CD4-positive, alpha-beta T cell treated with Interleukin-12 subunit alpha and Interleukin-12 subunit beta, for 1 hour (primary cell): Measurements from ENCODE around the gene DACH2.
"Not testable (repeated sequence)": the region's sequence is repeated elsewhere in the genome, so short reads cannot be mapped to it uniquely, and the experiment has no call there.

Experiments used
- DNase-seq: peaks from one replicate; pipeline ENCODE4 v3.0.0-alpha.2; 2020

Gene DACH2

DNA sequence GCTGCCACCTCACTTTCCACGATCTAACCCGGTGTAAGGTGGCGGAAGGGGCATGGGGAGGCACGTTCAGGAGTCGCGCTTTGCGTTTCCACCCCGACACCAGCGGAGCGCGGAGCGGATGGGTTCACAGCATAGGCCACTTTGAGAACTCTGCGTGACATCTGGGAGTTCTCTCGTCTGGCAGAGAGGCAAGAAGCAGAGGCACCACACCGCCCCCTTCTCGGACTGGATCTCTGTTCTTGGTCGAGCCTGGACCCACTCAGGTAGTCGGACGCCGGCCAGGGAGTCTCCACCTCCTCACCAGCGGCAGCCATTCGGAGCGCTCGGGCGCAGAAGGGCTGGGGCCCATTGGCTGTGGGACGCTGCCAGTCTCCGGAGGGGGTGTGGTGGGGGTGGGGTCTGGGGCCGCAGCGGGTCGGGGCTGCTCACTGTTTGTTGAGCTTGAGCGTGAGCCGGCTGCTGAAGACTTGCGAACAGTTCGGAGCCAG is at the start of gene DACH2:
TSS of gene DACH2 (plus strand) at position 428 of the 488 bp plus-strand sequence.
- peak; percentile 44 for DNase-seq

DNA sequence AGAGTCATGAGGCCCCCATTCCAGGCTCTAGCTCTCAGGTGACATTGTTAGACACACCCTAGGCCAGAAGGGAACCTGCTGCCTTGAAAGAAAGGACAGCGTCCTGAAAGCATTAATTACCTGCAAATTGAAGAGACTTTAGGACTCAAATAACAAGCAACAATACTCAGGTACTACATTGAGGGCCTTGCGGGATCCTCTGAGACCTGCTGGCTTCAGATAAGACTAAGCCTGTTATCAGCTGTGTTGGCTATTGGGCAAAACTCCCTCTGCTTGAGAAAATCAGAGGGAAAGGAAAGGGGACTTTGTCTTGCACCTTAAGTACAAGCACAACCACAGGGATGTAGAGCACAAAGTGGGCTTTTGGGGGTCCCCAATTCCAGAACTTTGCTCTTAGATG is 45.9 kb upstream of the DACH2 start:
- no peak for DNase-seq

DNA sequence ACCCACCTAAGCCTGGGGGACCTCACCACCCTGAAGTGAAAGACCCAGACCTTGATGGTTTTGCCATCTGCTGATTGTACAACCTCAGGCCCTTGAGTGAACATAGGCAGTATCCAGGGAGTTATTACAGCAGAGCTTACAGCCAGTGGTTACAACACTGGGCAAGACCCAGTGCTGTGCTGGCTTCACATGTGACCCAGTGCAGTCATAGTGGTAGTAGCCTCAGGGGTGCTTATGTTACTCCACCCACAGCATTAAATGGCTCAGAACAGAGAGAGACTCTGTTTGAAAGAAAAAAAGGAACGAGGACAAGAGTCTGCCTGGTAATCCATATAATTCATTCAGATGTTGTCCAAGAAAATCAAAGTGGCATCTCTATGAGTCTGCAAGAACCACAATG is 45.2 kb upstream of the DACH2 start:
- no peak for DNase-seq

DNA sequence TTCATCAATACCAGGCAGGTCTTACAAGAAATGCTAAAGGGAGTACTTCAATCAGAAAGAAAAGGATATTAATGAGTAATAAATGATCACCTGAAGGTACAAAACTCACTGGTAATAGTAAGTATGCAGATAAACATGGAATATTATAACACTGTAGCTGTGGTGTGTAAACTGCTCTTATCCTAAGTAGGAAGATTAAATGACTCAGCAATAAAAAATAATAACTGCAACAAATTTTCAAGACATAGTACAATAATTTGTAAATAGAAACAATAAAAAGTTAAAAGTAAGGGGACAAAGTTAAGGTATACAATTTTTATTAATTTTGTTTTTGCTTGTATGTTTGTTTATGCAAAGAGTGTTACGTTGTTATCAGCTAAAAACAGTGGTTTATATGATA is 43.7 kb upstream of the DACH2 start:
- DNase-seq = no peak

DNA sequence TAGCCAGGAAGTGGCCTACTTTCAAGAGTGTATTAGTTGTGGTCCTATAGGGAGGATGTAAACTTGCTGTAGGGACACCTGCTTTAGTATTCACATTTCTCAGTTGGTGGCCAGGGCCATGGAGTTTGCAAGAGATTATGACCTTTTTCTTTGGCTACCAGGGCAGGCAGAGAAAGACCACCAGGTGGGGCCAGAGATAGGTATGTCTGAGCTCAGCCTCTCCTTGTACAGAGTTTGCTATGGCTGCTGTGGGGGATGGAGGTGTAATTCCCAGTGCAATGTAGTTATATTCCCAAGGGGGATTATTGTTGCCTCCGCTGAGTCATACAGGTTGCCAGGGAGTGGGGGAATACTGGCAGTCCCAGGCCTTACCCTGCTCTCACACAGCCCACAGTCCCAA is 26.3 kb upstream of the DACH2 start:
- DNase-seq = no peak

DNA sequence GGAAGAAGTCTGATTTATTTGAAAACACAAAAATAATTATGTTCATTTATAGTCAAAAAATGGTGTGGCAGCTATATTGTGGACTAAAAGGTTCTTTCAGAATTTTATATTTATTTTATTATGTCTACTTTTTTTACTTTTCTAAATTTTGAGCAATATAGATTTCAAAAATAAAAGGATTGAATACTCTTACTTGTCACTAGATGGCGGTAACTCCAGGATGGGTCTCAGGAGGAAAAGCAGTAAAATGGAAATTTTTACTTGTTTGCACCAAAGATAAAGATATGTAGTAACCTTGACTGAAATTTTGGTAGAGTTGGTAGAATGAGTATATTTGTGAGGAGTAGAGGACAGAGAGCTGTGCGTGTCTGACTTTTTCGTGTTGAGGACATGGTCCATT is 14.5 kb upstream of the DACH2 start:
- peak; percentile 3 for DNase-seq

DNA sequence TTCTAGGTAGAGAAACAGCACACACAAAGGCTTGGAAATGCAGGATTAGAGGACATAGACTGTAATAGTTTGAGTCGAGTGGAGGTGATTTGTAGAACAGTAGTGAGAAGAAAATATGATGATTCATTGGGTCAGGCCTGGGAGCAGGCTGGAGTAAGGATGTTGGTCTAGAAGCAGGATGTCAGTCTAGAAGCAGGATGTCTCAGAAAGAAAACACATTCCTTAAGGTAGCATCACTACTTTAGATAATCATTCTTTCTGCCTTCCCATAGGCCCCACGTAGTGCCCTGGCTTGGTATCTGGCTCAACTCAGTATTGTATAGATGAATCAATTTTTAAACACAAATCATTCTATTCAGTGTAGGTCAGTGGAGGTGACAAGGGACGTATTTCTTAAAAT is 11.2 kb upstream of the DACH2 start:
- DNase-seq = no peak

DNA sequence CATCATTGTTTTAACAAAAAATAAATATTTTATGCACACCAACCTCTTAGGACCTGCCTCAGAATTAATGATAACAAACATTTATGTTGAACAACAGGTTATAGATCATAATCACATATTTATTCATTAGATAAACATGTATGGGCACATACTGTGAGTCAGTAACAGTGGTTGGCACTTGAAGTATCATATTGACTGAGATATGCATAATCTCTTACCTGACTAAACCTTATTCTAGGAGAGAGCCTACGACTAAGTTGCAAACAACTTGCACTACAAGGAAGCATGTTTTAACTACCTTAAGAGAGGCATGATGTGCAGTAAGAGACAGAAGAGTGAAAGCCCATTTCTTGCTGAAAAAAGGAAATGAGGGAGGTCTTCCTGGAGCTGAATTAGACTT is 6.5 kb upstream of the DACH2 start:
- DNase-seq = no peak

DNA sequence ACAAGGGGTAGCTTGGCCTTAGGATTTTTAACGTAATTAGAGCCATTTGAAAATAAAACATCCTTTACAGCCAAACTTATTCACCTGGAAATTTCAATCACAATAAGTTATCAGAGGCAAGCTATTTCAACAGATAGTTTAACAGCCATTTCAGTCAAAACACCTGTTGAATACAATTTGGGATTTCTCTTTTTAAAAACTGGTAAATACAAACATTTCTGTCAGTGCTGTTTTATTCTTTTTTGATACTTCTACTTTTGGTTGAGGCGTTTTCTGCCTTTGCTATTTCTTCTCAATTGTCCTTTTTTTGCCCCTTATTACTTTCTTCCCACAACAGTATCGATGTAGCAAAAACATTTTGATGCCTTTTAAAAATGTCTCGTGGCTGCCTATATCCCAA is 2.1 kb upstream of the DACH2 start:
- DNase-seq = no peak

DNA sequence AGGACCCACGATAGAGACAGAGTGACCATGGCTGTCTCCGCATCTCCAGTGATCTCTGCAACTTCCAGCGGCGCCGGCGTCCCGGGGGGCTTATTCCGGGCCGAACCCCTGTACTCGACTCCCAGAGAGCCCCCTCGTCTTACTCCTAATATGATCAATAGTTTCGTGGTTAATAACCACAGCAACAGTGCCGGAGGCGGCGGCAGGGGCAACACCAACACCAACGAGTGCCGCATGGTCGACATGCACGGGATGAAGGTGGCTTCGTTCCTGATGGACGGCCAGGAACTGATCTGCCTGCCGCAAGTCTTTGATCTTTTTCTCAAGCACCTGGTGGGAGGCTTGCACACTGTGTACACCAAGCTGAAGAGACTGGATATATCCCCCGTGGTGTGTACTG is 343 bp downstream of the DACH2 start:
- DNase-seq = no peak

DNA sequence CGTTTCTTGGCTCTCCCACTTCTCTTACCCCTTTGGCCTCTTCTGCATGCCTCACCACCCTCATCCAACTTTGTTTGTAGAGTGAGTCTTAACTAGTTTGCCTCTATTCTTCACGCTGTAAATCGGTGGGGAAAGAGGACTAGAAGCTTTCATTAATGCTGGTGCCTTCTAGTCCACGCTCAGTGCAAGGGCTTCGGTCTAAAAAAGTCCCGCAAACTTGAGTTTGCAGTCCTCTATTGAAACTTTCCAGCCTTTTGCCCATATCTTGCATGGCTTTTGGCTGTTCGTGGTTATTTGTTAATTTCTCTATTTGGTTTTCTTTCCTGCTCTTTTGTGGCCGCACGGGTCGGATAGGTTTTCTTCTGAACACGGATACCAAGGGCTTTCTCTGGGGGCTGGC is 868 bp downstream of the DACH2 start:
- no peak for DNase-seq

DNA sequence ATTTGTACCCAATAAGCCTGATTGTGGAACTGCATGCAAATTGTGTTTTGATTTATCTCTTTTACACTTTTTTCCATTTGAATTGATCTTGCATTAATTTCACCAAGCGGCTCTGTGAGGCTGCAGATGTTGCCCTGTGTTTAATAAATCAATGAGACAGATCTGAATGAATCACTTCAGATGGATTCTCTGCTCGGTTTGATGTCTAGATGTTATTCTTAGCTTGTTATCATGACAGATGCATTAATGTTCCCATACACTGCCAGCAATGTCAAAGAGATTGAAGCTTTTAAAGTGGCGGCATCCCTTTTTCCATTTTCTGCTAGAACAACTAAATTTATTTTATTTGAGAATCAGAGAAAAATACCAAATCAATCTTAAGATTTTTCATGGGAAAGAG is 6.3 kb downstream of the DACH2 start:
- DNase-seq = no peak

DNA sequence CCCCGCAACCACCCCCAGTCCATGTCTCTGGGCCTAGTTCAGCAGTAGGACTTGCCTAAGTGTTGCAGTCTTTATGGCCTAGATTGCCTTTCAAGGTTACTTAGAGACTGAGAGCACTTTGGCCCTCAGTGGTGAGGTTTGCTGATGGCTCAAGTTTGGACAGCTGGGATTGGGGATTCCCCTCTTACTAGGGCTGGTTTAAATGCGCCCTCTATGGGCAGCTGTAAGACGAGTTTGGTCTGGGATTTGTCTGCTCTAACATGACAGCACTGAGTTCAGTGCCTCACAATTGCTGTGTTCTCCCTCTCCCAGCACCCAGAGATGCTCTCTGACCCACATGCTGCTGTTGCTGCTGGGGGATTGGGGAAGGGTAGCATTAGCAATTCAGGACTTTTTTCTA is 23.1 kb downstream of the DACH2 start:
- DNase-seq = no peak

DNA sequence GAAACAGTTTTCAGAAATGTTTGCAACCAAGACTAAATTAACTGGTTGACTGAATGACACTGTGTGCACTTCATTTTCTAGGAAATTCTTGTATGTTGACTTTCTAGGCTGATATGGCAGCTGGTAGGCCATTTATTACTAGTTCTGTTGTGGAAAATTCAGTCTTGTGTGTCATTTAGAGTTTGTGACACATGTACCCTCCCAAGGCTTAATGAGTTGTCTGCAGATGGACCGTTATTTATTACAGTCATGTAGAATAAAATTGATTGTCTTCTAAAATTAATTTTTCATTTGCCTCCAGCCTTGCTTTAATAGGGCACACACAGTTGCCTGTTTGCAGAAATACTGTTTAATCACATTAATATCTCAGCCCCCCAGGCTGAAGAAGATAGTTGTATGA is 30.7 kb downstream of the DACH2 start:
- no peak for DNase-seq

DNA sequence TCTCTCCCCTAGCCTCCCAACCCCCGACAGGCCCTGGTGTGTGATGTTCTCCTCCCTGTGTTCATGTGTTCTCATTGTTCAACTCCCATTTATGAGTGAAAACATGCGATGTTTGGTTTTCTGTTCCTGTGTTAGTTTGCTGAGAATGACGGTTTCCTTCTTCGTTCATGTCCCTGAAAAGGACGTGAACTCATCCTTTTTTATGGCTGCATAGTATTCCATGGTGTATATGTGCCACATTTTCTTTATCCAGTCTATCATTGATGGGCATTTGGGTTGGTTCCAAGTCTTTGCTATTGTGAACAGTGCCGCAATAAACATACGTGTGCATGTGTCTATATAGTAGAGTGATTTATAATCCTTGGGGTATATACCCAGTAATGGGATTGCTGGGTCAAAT is 33.1 kb downstream of the DACH2 start:
- DNase-seq = not testable (repeated sequence)

DNA sequence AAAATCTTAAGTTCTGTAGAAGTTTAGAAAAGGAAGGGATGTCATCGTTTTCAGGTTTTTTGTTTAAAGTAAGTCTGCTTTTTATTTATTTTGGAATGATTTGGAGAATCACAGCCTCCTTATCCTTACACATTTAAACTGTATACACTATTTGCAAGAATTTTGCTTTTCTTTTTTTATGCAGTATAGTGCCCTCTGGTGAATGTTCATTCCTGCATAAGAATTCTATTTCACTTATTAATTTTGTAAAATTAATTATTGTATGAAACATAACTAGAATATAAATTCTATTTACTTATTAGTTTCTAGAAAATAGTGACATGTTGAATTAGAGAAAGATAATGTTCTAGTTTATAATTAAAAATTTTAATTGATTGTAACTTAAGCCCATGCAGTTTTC is 44.6 kb downstream of the DACH2 start:
- DNase-seq = no peak

DNA sequence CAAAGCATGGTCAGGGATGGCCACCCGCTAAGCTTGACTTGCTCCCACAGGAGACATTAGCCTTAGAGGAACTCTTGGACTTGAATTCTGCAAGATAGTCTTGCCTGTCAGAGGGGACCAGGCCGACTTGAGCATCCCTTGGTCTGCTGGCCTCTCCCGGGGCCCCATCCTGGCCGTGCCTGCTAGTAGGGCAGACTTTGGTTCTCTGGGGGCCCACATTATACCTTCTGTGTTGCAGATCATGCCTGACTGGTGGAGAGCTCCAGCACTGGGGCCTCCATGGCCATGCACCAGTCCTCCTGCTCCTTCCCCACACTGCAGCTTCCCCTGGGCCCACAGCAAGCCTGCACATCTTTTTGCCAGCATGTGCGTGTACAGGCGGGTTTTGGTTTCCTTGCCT is 46.5 kb downstream of the DACH2 start:
- DNase-seq = no peak

DNA sequence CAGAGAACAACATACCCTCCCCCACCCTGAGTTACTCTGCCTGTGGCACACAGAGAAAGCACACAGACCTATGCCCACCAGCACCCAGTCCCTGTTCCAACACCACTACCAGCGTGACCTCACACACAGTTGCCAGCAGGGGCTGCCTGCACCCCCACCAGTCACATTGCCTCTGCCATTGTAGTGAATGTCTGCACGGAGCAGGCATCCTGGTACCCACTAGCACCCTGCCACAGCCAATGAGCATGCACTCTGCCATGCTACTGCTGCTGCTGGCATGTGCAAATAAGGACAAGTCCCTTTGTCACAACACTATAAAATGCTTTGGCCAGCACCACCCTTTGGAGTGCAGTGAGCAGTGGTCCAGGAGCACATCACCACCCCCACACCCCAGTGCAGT is 47.1 kb downstream of the DACH2 start:
- DNase-seq = no peak

DNA sequence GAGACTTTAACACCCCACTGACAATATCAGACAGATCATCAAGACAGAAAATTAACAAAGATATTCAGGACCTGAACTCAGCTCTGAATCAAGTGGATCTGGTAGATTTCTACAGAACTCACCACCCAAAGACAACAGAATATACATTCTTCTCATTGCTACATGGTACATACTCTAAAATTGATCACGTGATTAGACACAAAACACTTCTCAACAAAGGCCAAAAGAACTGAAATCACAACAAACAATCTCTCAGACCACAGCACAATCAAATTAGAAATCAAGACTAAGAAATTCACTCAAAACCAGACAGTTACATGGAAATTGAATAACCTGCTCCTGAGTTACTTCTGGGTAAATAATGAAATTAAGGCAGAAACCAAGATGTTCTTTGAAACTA is 49.6 kb downstream of the DACH2 start:
- DNase-seq = no peak

DNA sequence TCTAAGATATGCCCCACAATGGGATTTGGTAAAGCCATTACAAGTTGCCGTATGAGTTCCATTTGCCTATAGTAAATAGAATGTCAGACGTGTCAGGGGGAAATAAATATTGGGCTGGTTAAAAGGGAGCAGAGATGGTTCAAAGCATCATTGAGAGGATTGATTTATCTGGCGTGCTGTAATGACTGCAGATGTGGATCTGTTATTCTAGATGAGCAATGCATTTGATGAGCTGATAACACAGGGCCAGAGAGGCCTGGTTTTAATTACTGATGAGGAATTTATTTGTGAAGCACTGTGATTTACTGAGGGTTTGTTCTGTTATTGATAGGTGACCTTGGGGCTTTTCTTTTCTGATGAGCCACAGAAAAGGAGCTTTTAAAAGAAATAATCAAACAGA is 62.5 kb downstream of the DACH2 start:
- no peak for DNase-seq

DNA sequence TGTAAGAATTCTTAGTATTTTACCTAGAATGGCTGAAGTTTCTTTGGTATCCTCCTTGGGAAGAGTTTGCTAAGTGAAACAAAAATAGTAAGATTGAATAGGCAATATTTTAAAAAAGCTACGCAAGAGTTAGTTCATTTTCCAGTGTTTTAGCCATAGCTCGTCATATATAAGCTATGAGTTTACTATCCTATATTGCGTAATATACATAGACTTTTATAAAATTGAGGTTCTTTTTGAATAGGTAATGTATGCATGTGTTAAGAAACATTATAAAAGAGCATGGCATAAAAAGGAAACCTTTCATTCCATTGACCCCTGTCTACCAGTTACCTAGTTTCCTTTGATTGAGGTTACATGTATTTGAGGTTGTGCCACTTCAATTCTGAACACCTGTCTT is 67.0 kb downstream of the DACH2 start:
- DNase-seq = no peak

DNA sequence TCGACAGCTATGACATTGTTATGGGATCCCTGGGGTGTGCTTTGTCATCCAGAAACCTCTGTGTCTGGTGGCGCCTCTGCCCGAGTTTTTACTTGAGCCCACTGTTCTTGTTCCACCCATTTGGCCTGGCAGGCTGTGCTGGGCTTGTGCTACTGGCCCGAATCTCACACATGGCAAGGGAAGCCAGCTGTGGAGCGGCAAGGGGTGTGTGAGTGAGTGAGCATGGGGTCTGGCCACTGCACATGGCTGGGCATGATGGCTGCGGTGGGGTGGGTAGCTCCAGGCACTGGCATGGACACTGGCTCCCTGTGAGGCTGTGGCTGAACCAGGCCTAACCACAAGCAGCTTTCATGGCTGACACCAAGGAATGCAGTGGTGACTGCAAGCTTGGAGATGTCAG is 89.2 kb downstream of the DACH2 start:
- DNase-seq = no peak

DNA sequence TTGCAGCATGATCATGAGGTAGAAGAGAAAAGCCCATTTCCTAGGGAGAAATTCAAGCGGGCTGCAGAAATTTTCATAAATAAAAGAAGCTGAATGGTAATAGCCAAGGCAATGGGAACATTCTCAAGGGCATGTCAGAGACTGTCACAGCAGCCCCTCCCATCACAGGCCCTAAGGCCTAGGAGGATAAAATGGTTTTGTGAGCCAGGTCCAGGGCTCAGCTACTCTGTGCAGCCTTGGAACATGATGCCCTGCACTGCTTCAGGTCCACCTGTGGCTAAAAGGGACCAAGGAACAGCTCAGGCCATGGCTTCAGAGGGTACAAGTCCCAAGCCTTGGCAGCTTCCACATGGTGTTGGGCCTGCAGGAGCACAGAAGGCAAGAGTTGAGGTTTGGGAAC is 93.3 kb downstream of the DACH2 start:
- DNase-seq = no peak

DNA sequence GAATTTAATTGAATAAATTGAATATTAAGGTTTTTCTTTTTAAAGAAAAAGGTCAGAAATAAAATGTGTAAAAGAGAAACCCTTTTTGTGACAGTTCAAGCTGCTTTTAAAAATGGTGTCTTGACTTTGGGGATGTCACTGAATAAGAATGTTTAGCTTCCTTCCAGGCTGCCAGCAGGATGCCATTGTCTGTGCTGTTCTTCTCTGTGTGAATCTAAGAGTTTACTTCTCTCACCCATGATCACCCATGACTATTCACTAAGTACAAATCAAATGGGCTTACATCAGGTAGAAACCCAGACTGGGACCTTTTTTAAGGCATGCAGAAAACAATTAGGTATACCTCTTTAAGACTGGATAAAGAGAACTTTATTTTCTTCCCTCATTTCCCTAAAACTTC is 115.3 kb downstream of the DACH2 start:
- DNase-seq = no peak

DNA sequence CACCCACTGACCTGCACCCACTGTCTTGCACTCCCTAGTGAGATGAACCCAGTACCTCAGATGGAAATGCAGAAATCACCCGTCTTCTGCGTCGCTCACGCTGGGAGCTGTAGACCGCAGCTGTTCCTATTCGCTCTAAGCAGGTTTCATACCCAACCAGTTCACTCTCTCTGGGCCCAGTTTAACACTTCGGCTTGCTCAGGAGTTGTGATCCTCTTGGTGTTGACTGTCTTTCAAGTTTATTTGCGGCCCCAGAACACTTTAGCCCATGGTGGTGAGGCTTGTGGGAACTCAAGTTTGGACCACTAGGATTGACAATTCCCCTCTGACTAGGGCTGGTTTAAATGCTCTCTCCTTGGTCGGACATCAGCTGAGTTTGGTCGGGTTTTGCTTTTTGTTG is 147.0 kb downstream of the DACH2 start:
- DNase-seq = no peak

DNA sequence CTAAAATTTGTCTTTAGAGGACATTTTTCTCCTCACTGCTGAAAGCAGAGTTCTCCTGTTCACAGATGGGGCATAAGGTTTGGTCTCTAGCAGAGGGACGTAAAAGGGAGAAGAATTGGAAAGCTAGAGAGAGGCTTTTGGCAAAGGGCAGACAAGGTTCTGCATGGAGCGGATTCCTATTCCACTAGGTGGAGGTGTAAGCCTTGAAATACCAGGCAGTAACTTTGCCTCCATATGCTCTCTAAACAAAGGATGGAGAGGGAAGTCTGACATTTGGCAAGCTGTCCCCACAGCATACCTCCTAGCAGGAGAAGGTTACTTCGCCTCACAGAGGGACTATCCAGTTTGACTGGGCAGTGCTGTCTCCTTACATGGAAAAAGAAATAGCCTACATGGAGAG is 174.7 kb downstream of the DACH2 start:
- DNase-seq = no peak
